ENCODE results near the gene APOM.

DNA sequence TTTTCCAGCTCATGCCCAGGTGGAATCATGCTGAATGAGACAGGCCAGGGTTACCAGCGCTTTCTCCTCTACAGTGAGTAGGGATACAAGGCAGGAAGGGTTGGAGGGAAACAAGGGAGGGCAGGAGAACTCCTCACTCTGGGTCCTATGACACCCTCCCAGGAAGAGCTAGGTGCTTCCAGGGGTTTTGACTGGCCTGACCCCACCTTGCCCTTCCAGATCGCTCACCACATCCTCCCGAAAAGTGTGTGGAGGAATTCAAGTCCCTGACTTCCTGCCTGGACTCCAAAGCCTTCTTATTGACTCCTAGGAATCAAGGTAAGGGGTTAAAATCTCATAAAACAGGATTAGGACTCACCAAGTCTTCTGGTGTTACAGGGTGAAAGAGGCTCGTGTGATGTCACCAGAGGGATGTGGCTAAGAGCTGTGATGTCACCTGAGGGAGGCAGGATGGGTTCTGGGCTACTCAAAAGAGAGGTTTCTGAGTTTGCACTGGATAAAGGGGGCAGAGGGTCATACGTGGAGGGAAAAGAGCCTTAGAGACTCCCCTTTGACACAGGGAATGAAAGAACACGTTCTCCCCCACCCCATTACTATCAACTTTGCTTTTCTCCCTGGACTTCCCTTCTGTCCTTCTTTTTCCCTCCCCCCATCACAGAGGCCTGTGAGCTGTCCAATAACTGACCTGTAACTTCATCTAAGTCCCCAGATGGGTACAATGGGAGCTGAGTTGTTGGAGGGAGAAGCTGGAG is 1.9 kb downstream of the APOM start:
- TF ChIP-seq, protein P1, sequence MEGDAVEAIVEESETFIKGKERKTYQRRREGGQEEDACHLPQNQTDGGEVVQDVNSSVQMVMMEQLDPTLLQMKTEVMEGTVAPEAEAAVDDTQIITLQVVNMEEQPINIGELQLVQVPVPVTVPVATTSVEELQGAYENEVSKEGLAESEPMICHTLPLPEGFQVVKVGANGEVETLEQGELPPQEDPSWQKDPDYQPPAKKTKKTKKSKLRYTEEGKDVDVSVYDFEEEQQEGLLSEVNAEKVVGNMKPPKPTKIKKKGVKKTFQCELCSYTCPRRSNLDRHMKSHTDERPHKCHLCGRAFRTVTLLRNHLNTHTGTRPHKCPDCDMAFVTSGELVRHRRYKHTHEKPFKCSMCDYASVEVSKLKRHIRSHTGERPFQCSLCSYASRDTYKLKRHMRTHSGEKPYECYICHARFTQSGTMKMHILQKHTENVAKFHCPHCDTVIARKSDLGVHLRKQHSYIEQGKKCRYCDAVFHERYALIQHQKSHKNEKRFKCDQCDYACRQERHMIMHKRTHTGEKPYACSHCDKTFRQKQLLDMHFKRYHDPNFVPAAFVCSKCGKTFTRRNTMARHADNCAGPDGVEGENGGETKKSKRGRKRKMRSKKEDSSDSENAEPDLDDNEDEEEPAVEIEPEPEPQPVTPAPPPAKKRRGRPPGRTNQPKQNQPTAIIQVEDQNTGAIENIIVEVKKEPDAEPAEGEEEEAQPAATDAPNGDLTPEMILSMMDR (IDR thresholded peaks at IDR 0.05), result no peak
- no peak for TF ChIP-seq EP300 (IDR thresholded peaks at IDR 0.05)
